ENCODE measurements around the gene PEX11G. TPM values are rescaled to one million over a fixed set of nuclear protein-coding genes. Genes with fewer than 3 reads are reported as not detected.

Gene PEX11G
- total and polyA plus RNA-seq, 10 of the 15 experiments (the other 5 are each of a cell fraction or from before 2014, with no cell fraction given), result 0.05 to 1.8 (median 0.73) TPM; not detected in 1

GRCh38 chr19:7516333-7516732, 27.5 kb upstream of the PEX11G start:
- WGBS (ENCODE audit: insufficient coverage, insufficient replicate concordance, low lambda C conversion rate, missing lambda C conversion rate), result 18% methylated on average over 13 of the region's 28 CpGs
- ATAC-seq, result no peak
- H3K79me2 ChIP-seq (ENCODE audit: control insufficient read depth, insufficient read depth, low read length), result no peaks in the 10 kb centered on the region
- BruUV-seq (replicated peaks), result no TSS peak
- ChIA-PET POLR2A (no interaction called here), SMC1A (ENCODE audit: uncharacterized antibody, unreplicated experiment) (interaction anchor here (1.2 kb wide), 1 partner anchor 137 kb away, joined by 4 read pairs; no protein-coding TSS in a partner anchor), RAD21 (ENCODE audit: unreplicated experiment) (no interaction called here), CTCF (interaction anchor here (0.9 to 2.8 kb wide), 2 partner anchors 19 to 162 kb away, joined by 3 to 6 read pairs; a partner anchor contains a TSS)
- peaks cover 3 to 4% of the 10 kb centered on the region in 2 experiments; a peak in 2 of 4 replicates for H3K27me3 ChIP-seq (replicated peaks in 1 of 2; ENCODE audit: control insufficient read depth in 2 of 2, insufficient read depth in 2 of 2, low read length in 1 of 2)
- no peak for DNase-seq (ENCODE audit: low read depth, low spot score)
- in situ Hi-C loops (cut with MboI) (no loop called here), intact Hi-C loops (cut with micrococcal nuclease; ENCODE audit: unreplicated experiment) (no loop called here)
- no peak overlapping the region for H3K27ac ChIP-seq (ENCODE audit: control insufficient read depth, insufficient read depth)
- 0 out of 2 replicates have a peak overlapping the region, but pooled peaks have one; percentile 27 for H3K9ac ChIP-seq (ENCODE audit: control insufficient read depth, insufficient read depth, low read length)
- no peaks in the 10 kb centered on the region for H3K36me3 ChIP-seq (ENCODE audit: control insufficient read depth in 2 of 2, insufficient read depth in 2 of 2, low read length in 1 of 2)
- H3K9me3 ChIP-seq (replicated peaks; ENCODE audit: control insufficient read depth, insufficient read depth, low read length), result no peaks in the 10 kb centered on the region
- no peaks in the 10 kb centered on the region for H4K20me1 ChIP-seq (ENCODE audit: control insufficient read depth, insufficient read depth)
- H3K4me3 ChIP-seq, result peak overlapping the region; percentile 50; the same call in 1 of the 2 replicates
- H3K4me2 ChIP-seq (ENCODE audit: control insufficient read depth, insufficient read depth), result peak overlapping the region; percentile 55
- H3K4me1 ChIP-seq (ENCODE audit: control insufficient read depth, insufficient read depth, low read length), result no peaks in the 10 kb centered on the region
- TF ChIP-seq RB1 (IDR thresholded peaks at IDR 0.05; ENCODE audit: borderline replicate concordance), result no peak
- no peak for TF ChIP-seq CHD1 (IDR thresholded peaks at IDR 0.05; ENCODE audit: low read depth, low read length)
- no peak for TF ChIP-seq REST (IDR thresholded peaks at IDR 0.05; ENCODE audit: low read depth, low read length)
- TF ChIP-seq RBBP5 (conservative IDR thresholded peaks at IDR 0.05), result no peak
- no peak for TF ChIP-seq ATF2 (IDR thresholded peaks at IDR 0.05; ENCODE audit: low read length)
- no peak for TF ChIP-seq IKZF1 (conservative IDR thresholded peaks at IDR 0.05)
- no peak for TF ChIP-seq TCF7 (IDR thresholded peaks at IDR 0.05; ENCODE audit: borderline replicate concordance)
- TF ChIP-seq PAX5 (IDR thresholded peaks at IDR 0.05; ENCODE audit: borderline replicate concordance, low read depth, low read length), result no peak
- no peak for TF ChIP-seq SMARCA5 (IDR thresholded peaks at IDR 0.05)
- TF ChIP-seq ZNF592 (IDR thresholded peaks at IDR 0.05), result no peak
- no peak for TF ChIP-seq RELB (IDR thresholded peaks at IDR 0.05; ENCODE audit: low read depth)
- no peak for TF ChIP-seq NFYA (IDR thresholded peaks at IDR 0.05; ENCODE audit: borderline replicate concordance, low read depth, low read length)
- no peak for TF ChIP-seq EP300 (IDR thresholded peaks at IDR 0.05; ENCODE audit: borderline replicate concordance in 1 of 2, control insufficient read depth in 1 of 2, low read depth in 2 of 2, low read length in 2 of 2)
- H2AFZ ChIP-seq (ENCODE audit: control insufficient read depth, low read depth, low read length), result no peak overlapping the region
- no peak for FAIRE-seq

All from GM12878 (cell line).